NCI-H146 (cell line): ENCODE results near the gene CHTF18.
"Not testable (repeated sequence)": the region's sequence is repeated elsewhere in the genome, so short reads cannot be mapped to it uniquely, and the experiment has no call there.

Experiments
- DNase-seq: peaks from one replicate; lab custom pipeline; 2025; lab: John Stamatoyannopoulos, UW

CHTF18 gene

DNA sequence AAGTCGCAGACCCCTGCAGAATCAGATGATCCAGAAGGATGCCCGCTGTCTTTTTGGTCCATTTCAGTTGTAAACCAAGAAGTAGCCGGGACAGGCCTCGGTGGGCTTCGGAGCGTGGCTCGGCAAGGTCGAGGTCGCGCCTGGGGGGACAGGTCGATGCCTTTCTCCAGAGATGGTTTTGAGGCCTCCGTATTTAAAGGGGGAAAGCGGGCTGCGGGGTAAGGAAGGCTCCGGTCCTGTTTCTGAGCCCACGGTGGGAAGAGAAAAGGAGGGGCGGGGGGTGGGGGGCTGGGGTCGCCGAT is 19.6 kb downstream of the CHTF18 start:
- no peak for DNase-seq

DNA sequence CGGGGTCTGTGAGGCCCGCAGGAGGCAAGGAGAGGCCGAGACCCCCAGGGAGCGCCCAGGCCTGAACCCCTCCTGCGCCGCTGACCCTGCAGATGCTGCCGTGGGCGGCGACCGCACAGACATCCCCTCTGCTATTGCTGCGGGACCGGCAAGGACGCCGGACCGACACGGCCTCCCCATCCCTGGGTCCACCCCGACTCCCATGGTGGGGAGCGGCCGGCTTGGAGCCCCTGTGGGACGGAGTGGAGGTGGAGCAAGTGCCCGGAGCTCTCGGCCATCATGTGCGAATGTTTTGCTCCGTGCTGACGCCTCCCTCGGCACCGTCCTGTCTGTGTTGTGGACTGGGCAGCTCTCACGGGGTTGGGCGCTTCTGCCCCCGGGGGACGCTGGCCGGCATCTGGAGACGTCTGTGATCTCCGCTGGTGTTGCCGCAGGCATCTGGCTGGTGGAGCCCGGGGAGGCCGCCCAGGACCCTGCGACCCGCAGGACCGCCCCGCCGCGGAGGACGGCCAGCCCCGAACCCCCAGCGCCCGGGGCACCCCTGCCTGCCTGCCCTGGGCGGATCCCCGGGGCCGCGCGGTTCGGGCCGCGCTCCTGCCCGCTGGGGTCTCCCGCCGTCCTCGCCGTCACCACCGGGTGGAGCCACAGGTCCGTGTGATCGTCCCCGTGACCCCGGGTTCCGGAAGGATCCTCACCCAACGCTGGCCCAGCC is 24.9 kb downstream of the CHTF18 start:
- DNase-seq: peak; percentile 31

DNA sequence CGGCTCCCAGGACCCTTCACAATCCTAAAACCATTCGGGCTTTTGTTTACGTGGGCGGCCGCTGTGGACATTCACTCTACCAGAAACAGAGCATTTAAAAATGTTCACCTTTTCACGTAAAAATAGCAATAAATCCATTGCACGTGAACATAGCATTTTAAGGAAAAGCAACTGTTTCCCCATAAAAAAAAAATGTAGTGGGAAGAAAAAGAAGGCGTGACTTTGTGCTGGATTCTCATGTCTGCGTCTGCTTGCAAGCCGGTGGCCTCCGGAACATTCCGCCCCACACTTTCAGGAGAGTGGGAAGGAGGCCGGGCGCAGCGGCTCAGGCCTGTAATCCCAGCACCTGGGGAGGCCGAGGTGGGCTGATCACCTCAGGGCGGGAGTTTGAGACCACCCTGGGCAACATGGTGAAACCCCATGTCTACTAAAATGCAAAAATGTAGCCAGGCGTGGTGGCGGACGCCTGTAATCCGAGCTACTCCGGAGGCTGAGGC is 25.5 kb downstream of the CHTF18 start:
- no peak for DNase-seq

DNA sequence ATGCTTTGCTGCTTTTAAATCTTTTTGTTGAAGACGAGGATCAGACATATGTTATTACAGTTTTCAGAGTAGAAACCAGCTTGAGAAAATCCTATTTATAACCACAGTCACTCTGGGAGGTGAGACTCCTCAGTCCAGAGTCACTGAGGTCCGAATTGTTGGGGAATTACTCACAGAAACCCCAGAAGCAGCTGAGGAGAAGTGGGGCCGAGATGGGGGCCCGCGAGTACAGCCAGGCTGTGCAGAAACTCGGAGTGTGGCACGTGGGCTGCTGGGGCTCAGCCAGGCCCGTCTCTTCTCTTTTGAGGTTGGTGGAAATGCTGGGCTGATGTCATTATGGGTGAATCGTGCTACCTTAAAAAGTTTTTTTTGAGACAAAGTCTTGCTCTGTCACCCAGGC is 26.6 kb downstream of the CHTF18 start:
- no peak for DNase-seq

DNA sequence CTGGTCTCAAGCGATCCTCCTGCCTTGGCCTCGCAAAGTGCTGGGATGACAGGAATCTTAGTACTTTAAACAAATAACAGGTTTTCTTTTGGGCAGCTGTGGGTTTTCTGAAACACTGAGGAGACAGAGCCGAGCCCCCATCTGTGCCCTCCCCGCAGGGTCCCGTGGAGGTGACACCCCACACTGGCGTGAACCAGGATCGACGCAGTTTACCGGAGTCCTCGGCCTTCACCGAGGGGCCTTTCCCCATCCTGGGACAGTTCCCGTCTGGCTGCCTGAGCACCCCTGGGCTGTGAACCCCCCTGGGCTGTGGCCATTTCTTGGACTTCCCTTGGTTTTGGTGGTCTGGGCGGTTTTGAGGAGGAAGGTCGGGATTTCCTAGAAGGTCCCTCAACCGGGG is 27.4 kb downstream of the CHTF18 start:
- no peak for DNase-seq

DNA sequence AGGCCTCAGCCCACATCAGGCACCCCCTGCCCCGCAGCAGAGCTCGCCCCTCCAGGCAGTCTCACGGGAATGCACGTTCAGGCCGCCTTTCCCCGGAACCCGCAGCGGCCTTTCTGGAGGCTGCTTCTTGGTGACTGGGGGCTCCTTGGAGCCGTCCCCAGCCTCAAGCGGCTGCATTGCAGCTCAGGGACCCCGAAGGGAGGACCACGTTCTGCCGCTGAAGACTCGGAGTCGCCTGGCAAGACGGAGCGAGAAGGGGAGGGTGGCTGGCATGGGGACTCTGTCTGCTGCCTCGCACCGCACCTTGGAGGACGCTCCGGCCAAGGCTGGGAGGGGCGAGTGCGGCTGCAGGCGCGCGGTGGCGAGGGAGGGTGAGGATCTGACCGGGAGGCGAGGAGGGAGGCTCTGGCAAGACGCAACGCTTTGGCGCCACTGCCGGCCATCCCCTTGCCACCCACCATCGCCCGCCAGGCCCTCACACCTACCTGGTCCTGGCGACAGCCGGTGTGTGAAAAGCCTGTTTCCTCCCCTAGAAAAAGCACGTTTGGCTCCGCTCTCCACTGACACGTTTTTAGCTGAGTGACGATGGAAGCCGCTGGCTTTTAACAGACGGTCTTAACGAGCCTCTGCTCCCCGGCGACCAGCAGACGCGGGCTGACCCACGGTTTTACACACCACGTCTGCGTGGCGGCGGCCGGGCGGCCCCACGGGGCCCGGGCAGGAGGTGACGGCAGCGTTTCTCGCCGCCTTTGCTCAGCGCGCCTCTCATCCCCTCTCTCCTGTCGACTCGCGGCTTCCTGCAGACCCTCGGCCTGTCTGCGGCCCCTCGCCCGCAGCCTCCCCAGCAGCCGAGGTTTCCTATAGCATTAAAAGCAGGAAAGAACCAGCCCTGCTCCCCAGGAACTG is 28.8 kb downstream of the CHTF18 start:
- no peak for DNase-seq

DNA sequence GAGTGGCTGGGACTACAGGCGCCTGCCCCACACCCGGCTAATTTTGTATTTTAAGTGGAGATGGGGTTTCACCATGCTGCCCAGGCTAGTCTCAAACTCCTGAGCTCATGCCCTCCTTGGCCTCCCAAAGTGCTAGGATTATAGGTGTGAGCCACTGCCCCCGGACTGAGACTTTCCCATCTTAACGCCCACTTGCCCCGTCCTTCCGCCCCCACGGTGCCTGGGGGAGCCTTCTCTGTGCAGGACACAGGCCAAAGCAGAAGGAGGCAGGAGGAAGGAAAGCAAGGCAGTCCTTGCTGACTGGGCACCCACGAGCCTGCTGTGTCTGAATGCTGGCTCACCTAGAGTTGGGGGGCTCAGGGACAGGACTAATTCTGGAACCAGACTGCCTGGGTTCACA is 29.7 kb downstream of the CHTF18 start:
- DNase-seq: no peak

DNA sequence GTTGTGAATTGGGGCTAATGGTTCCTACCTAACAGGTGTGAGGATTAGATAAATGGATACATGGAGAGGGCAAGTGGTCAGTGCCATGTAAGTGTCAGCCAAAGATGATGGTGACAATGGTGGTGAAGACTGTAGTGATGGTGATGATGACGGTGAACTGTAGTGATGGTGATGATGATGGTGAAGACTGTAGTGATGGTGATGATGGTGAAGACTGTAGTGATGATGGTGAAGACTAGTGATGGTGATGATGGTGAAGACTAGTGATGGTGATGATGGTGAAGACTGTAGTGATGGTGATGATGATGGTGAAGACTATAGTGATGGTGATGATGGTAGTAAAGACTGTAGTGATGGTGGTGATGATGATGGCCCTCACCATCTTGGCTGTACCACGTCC is 30.2 kb downstream of the CHTF18 start:
- no peak for DNase-seq

DNA sequence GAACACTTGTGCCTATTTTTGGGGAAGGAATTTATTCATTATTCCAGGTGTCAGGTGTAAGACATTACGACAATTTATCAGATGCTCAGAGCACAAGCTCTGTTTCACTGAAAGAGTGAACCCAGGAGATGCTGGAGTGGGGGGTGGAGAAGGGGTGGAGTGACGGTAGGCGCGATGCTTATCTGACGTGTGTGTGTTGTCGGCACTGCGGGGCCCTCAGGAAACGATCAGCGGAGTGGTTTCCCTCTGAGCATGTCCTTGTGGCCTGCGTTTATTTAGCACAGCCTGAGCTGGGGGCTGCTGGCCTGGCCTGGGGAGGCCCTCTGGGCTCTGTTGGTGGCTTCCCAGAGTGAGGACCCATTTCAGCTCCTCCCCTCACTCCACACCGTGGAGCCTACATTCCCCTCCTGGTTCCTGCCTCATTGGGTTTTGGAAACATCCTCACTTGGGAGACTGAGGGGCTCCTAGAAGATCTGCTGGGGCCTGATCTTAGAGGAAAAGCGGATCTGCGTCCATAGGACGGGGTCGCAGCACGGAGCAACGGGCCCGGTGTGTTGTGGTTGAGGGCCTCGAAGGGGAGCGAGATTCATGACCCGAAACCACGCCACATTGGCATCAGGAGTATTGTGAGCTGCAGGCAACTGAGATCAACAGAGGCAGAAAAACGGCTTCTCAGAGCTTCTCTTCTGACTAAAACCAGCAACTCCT is 31.1 kb downstream of the CHTF18 start:
- DNase-seq: no peak

DNA sequence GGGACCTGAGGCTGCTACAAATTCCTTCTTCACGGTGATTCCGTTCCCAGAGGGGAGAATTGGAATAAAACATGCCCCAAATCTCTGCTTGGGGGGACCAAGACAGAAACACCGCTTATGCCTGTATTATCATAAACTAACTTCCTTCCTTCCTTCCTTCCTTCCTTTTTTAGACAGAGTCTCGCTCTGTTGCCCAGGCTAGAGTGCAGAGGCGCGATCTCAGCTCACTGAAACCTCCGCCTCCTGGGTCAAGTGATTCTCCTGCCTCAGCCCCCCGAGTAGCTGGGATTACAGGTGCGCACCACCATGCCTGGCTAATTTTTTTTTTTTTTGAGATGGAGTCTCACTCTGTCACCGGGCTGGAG is 31.6 kb downstream of the CHTF18 start:
- not testable (repeated sequence) for DNase-seq

DNA sequence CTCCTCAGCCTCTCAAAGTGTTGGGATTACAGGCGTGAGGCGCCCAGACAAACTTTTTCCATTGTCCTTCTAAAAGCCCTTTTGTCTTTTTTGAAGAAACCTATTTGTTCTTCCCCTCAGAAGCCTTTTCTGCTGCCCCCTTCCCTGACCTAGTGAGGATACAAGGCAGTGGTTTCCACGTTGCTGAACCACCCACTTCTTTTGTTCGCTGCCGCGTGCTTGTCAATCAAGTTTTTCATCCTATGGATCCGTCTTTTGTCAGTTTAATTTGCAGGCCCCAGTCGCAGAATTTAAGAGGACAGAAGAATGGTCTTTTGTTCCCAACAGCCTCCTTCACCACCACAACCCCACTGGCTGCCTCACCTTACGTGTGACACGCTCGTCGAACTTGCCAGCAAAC is 32.3 kb downstream of the CHTF18 start:
- no peak for DNase-seq

DNA sequence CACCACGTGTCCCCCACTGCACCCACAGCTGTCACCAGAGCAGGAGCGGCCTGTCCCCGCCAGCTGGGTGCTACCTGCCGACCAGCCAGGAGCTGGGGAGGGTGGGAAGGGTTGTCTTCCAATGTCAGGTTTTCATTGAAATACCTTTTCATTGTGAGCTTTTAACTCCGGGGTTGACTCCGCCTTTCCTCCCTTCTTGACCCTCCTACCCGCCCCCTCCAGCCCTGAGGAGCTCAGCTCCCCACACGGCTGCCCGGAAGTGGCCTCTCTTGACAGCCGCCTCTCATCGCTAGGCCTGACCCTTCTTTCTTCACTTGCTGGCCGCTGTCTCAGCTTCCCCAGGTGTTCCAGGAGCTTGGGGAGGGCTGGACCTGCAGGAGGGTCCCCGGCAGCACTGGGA is 33.3 kb downstream of the CHTF18 start:
- DNase-seq: no peak

DNA sequence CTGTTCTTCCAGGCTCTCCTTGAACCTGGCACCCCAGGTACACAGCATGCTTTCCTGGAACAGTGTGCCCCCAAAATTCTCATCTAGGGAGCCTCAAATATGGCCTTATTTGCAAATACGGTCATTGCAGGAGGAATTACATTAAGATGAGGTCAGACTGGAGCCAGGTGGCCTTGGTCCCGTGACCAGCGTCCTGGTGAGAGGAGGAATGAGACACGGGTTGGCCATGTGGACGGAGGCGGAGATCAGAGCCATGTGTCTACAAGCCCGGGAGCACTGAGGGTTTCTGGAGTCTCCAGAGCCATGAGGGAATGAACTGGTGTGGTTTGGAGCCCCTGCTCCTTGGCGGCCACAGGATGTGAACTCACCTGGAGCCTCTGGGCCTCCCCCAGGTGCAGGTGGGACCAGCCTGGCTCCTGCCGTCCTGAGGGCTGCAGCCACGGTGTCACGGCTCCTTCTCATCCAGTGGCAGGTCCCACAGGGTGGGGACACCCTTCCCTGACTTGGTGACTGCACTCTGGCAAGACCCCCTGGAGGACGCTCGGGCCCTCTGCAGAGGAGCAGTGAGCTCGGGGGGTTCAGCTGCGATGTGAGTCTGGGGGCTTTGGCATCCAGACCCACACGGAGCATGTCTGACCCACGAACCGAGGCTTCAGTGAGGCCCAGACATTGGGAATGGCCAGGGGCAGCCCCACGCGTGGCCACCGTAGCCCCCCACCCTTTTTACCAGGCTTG is 33.9 kb downstream of the CHTF18 start:
- no peak for DNase-seq

DNA sequence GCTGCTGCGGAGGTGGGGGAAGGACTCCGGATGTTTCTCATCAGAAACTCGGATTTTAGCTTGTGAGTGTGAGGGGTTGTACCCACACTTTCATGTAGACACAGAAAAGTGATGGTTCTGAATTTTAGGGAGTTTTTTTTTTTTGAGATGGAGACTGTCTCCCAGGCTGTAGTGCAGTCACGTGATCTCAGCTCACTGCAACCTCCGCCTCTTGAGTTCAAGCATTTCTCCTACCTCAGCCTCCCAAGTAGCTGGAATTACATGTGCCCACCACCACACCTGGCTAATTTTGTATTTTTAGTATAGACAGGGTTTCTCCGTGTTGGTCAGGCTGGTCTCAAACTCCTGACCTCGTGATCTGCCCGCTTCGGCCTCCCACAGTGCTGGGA is 34.5 kb downstream of the CHTF18 start:
- no peak for DNase-seq

DNA sequence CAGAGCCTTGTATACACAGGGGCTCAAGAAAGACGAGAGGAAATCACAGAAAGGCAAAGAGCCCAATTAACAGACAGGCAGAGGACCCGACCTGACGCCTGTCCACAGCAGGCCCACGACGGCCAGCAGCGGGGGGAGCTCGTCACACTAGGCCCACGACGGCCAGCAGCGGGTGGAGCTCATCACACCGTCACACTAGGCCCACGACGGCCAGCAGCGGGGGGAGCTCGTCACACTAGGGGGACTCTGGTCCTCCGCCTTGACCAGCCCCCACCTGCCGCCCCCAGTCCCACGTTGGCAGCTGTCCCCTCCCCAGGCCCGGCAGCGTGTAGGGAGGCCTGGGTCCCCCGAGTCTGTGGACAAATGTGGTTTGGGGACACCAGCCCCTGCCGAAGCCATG is 35.8 kb downstream of the CHTF18 start:
- DNase-seq: no peak

DNA sequence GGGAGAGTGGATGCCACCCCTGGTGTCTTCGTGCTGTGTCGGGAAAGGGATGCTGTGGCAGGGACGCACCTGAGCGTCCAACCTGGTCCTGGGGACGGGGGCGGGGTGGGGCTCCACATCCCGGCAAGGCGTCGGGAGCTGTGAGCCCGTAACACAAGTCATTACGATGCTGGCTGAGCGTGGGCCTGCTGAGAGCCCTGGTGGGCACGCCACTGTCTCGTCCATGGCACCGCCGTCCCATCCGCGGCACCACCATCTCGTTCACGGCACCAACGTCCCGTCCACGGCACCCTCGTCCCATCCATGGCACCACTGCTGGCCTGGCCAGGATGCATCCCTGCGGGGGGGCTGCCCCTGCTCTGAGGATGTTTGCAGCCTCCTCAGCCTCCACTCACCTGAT is 36.2 kb downstream of the CHTF18 start:
- DNase-seq: no peak

DNA sequence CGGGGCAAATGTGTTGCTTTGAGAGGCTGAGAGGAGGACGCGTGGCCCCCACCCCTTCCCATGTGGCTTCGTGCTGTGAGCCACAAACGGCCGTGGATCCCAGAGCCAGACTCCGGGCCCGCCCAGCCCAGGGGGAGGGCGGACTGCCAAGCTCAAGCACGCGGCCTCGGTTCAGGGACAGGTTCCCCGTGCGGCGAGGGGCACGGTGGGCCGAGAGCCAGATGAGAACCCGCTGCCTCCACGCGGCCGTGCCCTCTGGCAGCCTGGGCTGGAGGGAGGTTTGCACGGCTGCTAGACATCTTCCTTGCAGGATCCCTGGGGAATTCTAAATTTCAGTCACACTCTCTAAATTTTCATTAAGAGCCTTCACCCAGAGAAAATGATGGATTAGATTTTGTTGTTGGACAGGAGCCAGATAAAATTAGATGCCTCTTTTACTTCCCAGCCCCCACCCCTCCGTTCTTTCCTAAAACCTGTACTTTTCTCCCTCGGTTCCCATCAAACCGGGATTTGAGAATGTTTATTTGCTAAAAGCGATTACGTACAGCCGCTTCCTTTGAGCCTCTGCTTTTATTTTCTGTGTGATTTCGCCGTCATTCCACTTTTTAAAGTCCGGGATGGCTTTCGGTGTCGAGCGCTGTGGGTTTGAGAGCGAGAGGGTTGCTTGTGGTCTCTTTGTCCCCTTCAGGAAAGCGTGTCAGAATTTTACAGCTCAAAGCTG is 37.1 kb downstream of the CHTF18 start:
- no peak for DNase-seq

DNA sequence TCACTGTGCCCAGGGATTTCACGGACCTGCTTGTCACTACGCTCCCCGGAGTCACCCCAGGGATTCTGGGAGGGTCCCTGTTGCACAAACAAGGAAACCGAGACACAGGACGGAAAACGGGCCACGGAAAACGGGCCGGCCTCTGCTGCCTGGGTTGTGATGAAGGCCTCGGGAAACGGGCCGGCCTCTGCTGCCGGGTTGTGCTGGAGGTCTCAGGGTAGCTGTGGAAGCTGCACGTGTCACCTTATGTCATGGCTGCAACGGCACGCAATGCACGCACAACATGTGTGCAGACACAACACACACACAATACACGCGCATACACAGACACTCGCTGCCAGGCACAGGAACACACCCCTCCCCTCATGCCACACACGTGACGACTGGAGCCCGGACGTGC is 39.1 kb downstream of the CHTF18 start:
- DNase-seq: no peak

DNA sequence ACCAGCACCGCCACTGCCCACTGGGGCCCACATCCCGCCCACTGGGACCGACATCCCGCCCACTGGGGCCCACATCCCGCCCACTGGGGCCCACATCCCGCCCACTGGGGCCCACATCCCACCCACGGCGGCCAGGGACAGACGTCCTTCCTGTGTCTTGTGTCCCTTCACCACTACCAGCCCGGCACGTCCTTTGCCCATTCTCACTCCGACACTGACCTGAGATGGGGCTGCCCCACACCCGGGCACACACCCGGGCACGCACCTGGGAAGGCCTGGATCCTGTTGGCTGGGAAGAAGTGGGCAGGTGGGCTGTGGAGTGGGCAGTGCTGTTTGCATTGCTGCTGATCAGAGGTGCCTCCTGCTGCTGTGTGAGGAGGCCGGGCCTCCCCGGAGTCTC is 40.5 kb downstream of the CHTF18 start:
- no peak for DNase-seq

DNA sequence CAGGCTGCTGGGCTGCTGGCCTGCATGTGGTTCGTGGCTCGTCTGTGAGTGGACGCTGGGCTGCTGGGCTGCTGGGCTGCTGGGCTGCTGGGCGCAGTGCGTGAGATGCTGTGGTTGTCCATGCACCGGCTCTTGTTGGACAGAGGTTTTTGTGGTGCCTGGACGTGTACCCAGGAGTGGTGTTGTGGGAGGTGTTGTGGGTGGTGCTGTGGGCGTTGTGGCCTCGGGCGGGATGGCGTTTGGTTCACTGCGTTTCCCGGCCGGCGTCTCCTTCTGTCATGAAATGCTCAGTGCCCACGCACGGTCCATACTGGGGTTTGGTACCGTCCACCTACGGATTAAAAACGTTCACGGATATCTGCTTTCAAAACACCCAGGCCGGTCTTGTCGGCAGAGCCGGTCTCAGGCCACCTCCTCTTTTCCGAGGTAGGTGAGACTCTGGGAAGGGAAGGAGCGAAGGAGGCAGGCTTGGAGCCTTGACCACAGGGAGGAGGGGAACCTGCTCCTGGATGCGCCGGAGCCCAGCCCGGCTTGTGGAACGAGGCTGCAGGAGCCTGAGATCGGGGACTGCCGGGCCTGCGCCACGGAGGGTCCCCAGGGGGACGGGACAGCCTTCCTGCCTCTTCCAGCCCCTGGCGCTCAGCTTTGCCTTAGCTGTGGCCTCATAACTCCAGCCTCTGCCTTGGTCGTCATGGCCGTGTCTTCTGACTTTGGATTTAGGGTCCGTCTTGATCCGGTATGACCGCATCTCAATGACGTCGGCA is 41.9 kb downstream of the CHTF18 start:
- DNase-seq: no peak
